T follicular helper cell (primary cell): ENCODE measurements around the gene DGAT2.

Experiments used
- DNase-seq: peaks from one replicate; pipeline ENCODE4 v3.0.0-alpha.2; 2020; ENCODE audit warnings: low read depth

Gene DGAT2

GRCh38 chr11:75801362-75802020, 32.9 kb downstream of the DGAT2 start:
- DNase-seq, result no peak

DNA sequence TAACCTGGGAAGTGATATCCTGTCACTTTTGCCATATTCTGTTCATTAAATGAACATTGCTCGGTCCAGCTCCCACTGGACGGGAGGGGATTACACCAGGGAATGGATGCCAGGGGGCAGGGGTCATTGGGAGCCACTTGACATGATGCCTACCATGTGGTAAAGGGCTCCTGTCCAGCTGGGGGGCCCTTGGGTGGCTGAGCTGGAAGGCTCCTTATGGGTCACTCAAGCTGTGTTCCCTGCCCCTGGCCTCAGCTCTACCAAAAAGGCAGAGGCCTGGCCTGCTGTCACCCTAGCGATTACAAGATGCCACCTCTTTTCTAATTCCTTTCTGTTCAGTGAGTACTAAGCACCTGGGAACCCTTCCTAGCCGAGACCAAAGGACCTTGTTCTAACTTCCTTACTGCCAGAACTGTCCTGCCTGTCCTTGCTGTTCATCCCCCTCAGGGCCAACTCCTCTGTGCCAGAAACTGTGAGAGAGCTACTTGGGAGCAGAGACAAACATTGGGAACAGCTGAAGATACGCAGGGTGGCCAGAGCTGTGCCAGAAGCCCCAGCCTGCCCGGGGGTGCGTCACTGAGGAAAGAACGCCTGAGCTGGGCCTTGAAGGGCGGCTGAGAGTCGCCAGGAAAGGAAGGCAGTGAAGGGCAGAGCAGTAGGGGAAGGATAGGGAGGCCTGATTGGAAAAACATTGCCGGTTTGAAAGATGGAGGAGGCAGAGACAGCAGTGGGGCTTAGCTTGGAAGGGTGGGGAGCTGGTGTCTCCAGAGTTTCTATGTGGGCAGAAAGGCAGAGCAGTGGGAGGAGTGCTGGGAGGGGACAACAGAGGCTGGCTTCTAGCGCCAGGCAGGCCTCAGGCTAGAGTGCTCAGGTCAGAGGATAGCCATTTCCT, 33.7 kb downstream of the DGAT2 start:
- no peak for DNase-seq

DNA sequence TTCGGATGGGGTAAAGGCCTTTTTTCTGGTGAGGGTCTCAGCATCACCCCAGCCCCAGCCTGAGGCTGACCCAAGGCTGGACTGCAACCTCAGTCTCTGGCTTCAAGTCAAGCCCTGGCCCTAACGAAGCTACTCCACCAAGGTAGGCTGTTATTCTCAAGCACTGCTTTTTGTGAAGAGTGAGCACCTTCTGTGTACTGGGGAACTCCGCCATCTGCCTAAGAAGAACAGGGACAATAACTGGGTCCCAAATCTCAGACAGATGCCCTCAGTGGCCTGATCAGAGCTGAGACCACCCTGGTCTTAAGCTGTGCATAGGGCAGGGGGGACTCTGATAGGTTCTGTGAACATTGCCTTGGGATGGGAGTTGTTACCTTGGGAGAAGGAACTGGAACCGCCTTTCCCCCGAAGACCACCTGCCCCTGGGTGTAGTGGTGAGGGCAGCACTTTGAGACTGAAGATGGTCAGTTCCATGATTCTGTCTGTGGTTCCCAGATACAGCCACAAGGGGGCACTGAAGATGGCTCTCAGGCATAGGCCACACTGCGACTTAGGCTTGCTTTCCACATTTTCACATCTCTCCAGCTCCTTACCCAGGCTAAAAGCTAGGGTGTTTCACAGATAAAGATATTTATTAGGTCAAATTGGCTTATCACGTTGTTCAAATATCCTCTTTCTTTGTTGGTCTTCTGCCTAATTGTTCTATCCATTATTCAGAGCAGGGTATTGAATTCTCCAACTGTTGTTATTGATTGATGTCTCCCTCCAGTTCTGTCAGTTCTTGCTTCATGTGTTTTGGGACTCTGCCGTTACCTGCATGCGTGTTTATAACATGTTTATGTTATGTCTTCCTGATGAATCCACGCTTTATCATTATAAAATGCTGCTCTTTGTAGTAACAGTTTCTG, 34.6 kb downstream of the DGAT2 start:
- peak; percentile 50 for DNase-seq

GRCh38 chr11:75809111-75809510, 40.5 kb downstream of the DGAT2 start:
- no peak for DNase-seq

- DNase-seq, result no peak
These were observed 41.4 kb downstream of the DGAT2 start for GRCh38 chr11:75809991-75810390.

DNA sequence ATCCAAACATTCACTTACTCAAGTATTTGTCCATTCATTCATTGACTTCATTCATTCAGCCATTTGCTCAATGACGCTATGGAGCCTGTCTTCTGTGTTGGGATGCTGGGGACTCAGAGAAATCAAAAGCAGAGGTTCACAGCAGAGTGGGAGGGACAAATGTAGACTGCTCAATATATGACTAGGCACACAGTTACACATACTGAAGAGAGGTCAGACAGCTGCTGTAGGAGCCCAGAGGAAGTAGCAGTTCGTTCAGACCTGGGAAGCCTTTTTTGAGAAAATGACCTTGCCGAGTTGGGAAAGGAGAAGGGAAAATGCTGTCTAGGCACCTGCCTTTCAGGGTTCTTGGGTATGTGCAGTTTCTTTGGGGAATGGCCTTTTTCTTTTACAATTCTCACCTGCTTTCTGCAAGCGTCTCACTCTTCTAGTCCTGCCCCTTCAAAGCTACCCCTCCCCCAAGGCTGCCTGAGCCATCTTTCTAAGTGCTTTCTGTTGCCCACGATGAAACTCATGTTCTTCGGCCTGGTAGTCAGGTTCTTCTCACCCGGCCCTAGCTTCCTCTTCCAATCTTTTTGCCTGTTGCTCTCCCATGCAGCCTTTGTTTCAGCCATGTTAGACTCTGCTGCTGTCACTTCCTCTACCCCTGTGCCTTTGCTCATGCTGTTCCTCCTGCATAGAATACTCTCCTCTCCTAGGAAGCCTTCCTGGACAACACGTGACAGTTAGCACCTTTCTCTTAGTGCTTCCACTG, 42.2 kb downstream of the DGAT2 start:
- DNase-seq, result no peak

- no peak for DNase-seq
These were observed 42.9 kb downstream of the DGAT2 start for GRCh38 chr11:75811485-75811884.

- no peak for DNase-seq
These were observed 44.0 kb downstream of the DGAT2 start for GRCh38 chr11:75812542-75813040.

GRCh38 chr11:75813124-75813523, 44.5 kb downstream of the DGAT2 start:
- no peak for DNase-seq

GRCh38 chr11:75813622-75814039, 45.1 kb downstream of the DGAT2 start:
- no peak for DNase-seq

DNA sequence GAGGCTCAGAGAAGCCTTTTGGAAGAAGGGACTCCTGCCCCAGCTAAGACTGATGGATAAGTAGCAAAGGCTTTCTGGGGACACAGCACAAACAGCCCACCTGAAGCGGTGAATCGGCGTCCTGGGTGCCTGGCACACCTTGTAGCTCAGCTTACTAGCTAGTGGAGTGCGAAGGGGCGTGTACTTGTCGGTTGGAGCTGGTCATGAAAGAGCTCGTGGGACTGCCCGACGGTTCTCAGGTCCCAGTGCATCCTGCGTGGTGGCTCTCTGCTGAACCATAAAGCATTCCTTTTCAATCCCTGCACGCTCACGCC, 45.7 kb downstream of the DGAT2 start:
- DNase-seq, result no peak

- peak; percentile 97 for DNase-seq
These were observed 46.2 kb downstream of the DGAT2 start, which contains the start of gene UVRAG for GRCh38 chr11:75814677-75815344. Gene UVRAG (plus strand): TSS chr11:75815210. CDS start chr11:75815408, 198 bp downstream.

DNA sequence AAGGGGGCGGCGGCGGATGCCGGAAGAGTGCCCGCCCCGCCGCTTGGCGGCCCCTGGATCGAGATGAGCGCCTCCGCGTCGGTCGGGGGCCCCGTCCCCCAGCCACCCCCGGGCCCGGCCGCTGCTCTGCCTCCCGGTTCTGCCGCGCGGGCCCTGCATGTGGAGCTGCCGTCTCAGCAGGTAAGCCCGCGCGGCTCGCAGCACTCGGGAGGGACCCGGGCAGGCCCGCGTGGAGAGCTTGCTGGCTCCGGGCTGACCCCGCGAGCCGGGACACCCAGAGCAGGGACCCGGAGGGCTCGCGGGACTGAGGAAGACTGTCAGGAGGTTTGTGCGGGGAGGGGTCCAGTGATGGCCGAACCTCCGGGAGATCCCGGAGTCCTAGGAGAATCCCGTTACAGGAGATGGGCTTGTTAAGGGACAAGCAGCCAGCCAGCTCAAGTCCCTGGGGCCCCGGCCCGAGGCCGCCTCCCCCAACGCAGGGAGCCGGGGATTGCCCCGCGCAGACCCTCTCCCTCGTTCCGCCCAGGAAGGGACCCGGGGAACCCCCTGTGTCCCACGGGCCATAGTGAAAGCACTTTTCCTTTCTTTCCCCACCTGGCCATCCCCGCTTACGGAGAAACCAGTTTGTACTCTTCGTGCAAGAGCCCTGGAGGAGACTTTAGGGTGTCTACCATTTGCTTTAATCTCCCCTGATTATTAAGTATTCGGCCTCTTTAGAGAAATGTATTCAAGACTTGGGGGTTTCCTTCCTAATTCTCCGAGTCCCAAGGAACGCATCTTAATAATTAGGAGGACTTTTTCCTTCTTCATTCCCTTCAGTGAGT, 47.0 kb downstream of the DGAT2 start:
- peak; percentile 20 for DNase-seq

DNA sequence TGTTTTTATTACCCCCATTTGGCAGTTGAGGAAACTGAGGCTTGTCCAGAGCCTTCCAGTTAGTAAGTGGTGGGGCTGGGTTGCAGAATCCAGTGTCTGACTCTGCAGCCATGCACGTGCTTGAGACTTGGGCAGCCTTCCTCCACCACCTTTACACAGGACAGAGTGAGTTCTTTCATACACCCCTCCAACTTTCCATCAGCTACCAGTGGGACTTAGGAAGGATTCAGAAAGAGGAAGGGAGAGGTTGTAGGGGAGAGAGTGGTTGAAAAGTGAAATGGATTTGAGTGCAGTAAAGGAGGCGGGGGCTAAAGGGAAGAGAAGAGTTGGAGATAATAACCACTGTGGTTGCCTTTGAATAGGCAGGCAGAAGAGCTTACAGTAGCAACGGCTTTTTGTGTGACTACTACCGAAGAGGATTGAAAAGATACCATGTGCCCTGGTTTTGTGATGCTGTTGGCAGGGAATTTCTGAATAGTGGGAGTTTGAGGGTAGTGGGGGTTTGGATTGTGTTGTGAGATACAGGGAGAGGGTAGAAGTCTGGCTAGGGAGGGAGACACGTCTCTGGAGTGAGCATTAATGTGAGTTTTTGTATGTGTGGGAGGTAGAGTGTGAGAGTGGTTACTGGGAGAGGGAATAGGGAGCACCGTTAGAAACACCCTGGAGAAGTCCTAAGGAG, 48.1 kb downstream of the DGAT2 start:
- DNase-seq, result no peak

DNA sequence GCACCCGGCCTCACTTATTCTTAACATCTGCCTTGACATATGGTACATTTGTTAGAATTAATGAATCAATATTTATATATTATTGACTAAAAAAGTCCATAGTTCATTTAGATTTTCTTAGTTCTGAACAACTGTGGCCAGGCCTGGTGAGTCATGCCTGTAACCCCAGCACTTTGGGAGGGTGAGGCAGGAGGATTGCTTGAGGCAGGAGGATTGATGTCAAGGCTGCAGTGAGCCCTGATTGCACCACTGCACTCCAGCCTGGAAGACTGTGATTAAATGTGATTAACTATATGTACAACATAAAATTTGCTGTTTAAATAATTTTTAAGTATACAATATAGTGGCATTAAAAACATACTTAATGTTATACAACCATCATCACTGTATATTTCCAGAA, 52.1 kb downstream of the DGAT2 start:
- no peak for DNase-seq

DNA sequence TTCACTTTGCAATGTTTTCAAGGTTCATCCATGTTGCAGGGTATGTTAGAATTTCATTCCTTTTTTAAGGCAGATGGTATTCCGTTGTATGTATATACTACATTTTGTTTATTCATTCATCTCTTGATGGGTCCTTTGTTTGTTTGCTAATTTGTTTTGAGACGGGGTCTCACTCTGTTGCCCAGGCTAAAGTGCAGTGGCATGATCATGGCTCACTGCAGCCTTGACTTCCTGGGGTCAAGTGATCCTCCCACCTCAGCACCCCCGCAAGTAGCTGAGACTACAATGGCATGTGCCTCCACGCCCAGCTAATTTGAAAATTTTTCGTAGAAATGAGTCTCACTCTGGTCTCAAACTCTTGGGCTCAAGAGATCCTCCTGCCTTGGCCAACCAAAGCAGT, 52.6 kb downstream of the DGAT2 start:
- DNase-seq, result no peak

DNA sequence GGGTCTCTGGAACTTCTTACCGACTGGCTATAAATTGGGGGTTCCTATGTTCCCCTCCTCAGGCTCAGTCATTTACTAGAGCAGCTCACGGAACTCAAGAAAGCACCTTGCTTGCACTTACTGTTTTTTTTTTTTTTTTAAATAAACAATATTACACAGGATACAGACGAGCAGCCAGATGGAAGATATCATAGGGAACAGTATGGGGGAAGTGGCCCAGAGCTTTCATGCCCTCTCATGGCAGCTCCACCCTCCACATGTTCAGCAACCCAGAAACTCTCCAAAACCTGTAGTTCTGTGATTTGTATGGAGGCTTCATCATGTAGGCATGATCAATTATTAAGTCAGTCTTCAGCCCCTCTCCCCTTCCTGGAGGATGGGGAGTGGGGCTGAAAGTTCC, 54.0 kb downstream of the DGAT2 start:
- no peak for DNase-seq

- no peak for DNase-seq
These were observed 54.8 kb downstream of the DGAT2 start for GRCh38 chr11:75823415-75823814.

GRCh38 chr11:75823946-75824345, 55.4 kb downstream of the DGAT2 start:
- no peak for DNase-seq
